HG02678 (cell line): Measurements from ENCODE around the gene TNKS2.
A peak's percentile ranks its signal among the peaks of the same experiment; 100 is the strongest.
"Not testable (repeated sequence)": the region's sequence is repeated elsewhere in the genome, so short reads cannot be mapped to it uniquely, and the experiment has no call there.

Experiments
- ATAC-seq: cut with Tn5 transposase; IDR thresholded peaks from one replicate; pipeline ENCODE4 v1.9.1; 2021; ENCODE audit warnings: mild to moderate bottlenecking, moderate library complexity; ENCODE audit not compliant: unreplicated experiment

The TNKS2 gene

GRCh38 chr10:91797874-91798648 is at the start of gene TNKS2:
TSS of gene TNKS2 (plus strand) at chr10:91798426. CDS start at chr10:91798691, 265 bp downstream.
- ATAC-seq: peak; percentile 78

- ATAC-seq: not testable (repeated sequence)
Measured at GRCh38 chr10:91749592-91749991, 48.6 kb upstream of the TNKS2 start.

- ATAC-seq: no peak
Measured at GRCh38 chr10:91756286-91756685, 41.9 kb upstream of the TNKS2 start.

- no peak for ATAC-seq
Measured at GRCh38 chr10:91758303-91759146, 39.7 kb upstream of the TNKS2 start.

- no peak for ATAC-seq
Measured at GRCh38 chr10:91759581-91759986, 38.6 kb upstream of the TNKS2 start.

GRCh38 chr10:91761721-91762120 is 36.5 kb upstream of the TNKS2 start:
- ATAC-seq: no peak

GRCh38 chr10:91762878-91763277 is 35.3 kb upstream of the TNKS2 start:
- ATAC-seq: no peak

- no peak for ATAC-seq
Measured at GRCh38 chr10:91766676-91767075, 31.6 kb upstream of the TNKS2 start.

- ATAC-seq: no peak
Measured at GRCh38 chr10:91768123-91768522, 30.1 kb upstream of the TNKS2 start.

- ATAC-seq: no peak
Measured at GRCh38 chr10:91771907-91772306, 26.3 kb upstream of the TNKS2 start.

- ATAC-seq: no peak
Measured at GRCh38 chr10:91772461-91772860, 25.8 kb upstream of the TNKS2 start.

GRCh38 chr10:91772869-91773268 is 25.4 kb upstream of the TNKS2 start:
- no peak for ATAC-seq

GRCh38 chr10:91774571-91774970 is 23.7 kb upstream of the TNKS2 start:
- no peak for ATAC-seq

- ATAC-seq: no peak
Measured at GRCh38 chr10:91775731-91776130, 22.5 kb upstream of the TNKS2 start.

- no peak for ATAC-seq
Measured at GRCh38 chr10:91776266-91776665, 22.0 kb upstream of the TNKS2 start.

GRCh38 chr10:91778485-91778884 is 19.7 kb upstream of the TNKS2 start:
- ATAC-seq: no peak

- ATAC-seq: no peak
Measured at GRCh38 chr10:91779011-91779605, 19.1 kb upstream of the TNKS2 start.

GRCh38 chr10:91782539-91782938 is 15.7 kb upstream of the TNKS2 start:
- no peak for ATAC-seq

GRCh38 chr10:91785830-91786229 is 12.4 kb upstream of the TNKS2 start:
- no peak for ATAC-seq

GRCh38 chr10:91787258-91787657 is 11.0 kb upstream of the TNKS2 start:
- ATAC-seq: no peak

GRCh38 chr10:91787810-91788209 is 10.4 kb upstream of the TNKS2 start:
- ATAC-seq: no peak

- no peak for ATAC-seq
Measured at GRCh38 chr10:91788527-91788926, 9.7 kb upstream of the TNKS2 start.
